ENCODE results near the gene ANKFY1. TPM values are rescaled to one million over a fixed set of nuclear protein-coding genes. Genes with fewer than 3 reads are reported as not detected.

Gene ANKFY1
- total RNA-seq, 1 experiment from 2014 or later = 46.8 TPM

DNA sequence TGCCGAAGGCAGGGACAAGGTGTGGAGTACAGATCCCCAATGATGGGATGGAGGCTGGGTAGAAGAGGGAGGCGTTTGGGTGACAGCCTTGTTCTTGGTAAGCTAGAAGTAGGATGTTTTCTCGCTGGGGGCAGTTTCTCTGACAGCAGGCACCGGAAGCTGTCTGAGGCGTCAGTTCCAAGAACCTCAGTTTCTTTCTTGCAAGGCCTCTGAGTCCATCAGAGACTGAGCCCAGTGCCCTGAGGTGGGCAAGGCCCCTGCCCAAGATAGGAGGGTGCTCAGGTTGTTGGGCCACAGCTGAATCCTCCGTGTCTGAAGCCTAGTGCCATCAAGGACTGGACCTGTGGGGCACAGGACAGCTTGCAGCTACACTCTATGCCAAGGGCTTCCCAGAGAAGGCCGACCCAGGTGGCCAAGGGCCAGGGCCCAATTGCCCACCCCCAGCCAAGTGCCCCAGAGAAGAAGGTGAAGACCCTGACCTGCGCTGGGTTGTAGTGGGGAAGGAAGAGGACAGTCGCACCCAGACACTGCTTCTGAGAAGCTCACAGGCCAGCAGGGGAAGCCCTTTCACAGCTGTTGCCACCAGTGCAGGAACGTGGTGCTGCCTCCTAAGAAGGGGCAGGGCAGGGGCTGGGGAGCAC lies 107.7 kb downstream of the ANKFY1 start:
- no peak overlapping the region for H3K27ac Mint-ChIP-seq
- ATAC-seq = no peak; the same call in 1 of the 2 replicates

DNA sequence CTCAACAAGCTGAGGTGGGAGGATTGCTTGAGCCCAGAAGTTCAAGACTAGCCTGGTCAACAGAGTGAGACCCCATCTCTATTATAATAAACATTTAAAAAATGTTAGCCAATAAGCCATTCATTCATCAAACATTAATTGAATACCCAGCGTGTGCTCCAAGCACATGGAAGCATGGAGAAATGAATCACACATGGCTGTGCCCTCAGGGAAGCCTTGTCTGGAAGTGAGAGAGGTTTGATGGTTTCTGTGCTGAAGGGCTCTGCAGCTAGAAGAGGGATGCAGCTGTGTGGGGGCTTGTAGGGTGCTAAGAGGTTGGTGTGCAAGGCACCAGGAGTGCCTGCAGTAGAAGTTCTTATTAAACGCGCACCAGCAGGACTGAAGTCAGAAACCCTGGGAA lies 109.6 kb downstream of the ANKFY1 start:
- Mint-ChIP-seq H3K4me1 (no peaks in the 10 kb centered on the region), H3K9me3 (no peaks in the 10 kb centered on the region), H3K27ac (no peak overlapping the region), H3K27me3 (ENCODE audit: low read depth) (no peaks in the 10 kb centered on the region), H3K36me3 (no peaks in the 10 kb centered on the region), H3K4me3 (no peak overlapping the region)
- ChIA-PET CTCF (interaction anchor here (0.7 kb wide), 1 partner anchor 200 kb away, joined by 3 read pairs; no protein-coding TSS in a partner anchor), POLR2A (no interaction called here)
- TF ChIP-seq ZNF121 (CRISPR knock-in tag; IDR thresholded peaks at IDR 0.05) (no peak), ZNF317 (CRISPR knock-in tag; IDR thresholded peaks at IDR 0.05; ENCODE audit: borderline replicate concordance, low read depth) (no peak), JAZF1 (CRISPR knock-in tag; IDR thresholded peaks at IDR 0.05) (no peak), ETV6 (CRISPR knock-in tag; IDR thresholded peaks at IDR 0.05) (no peak), FOXJ3 (CRISPR knock-in tag; IDR thresholded peaks at IDR 0.05; ENCODE audit: borderline replicate concordance) (no peak), RELA (CRISPR knock-in tag; IDR thresholded peaks at IDR 0.05; ENCODE audit: borderline replicate concordance) (no peak), CREM (CRISPR knock-in tag; IDR thresholded peaks at IDR 0.05) (no peak), GTF2I (CRISPR knock-in tag; conservative IDR thresholded peaks at IDR 0.05) (no peak), NR1H2 (CRISPR knock-in tag; IDR thresholded peaks at IDR 0.05) (no peak), ZNF416 (CRISPR knock-in tag; IDR thresholded peaks at IDR 0.05) (no peak), ZNF263 (CRISPR knock-in tag; IDR thresholded peaks at IDR 0.05; ENCODE audit: low read depth) (no peak), ESRRA (CRISPR knock-in tag; IDR thresholded peaks at IDR 0.05; ENCODE audit: borderline replicate concordance) (no peak)
- TF ChIP-seq, protein P1, sequence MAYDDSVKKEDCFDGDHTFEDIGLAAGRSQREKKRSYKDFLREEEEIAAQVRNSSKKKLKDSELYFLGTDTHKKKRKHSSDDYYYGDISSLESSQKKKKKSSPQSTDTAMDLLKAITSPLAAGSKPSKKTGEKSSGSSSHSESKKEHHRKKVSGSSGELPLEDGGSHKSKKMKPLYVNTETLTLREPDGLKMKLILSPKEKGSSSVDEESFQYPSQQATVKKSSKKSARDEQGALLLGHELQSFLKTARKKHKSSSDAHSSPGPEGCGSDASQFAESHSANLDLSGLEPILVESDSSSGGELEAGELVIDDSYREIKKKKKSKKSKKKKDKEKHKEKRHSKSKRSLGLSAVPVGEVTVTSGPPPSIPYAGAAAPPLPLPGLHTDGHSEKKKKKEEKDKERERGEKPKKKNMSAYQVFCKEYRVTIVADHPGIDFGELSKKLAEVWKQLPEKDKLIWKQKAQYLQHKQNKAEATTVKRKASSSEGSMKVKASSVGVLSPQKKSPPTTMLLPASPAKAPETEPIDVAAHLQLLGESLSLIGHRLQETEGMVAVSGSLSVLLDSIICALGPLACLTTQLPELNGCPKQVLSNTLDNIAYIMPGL (CRISPR knock-in tag; IDR thresholded peaks at IDR 0.05) = no peak
- TF ChIP-seq, protein P2, sequence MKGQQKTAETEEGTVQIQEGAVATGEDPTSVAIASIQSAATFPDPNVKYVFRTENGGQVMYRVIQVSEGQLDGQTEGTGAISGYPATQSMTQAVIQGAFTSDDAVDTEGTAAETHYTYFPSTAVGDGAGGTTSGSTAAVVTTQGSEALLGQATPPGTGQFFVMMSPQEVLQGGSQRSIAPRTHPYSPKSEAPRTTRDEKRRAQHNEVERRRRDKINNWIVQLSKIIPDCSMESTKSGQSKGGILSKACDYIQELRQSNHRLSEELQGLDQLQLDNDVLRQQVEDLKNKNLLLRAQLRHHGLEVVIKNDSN (CRISPR knock-in tag; IDR thresholded peaks at IDR 0.05) = no peak
- TF ChIP-seq, protein P3, sequence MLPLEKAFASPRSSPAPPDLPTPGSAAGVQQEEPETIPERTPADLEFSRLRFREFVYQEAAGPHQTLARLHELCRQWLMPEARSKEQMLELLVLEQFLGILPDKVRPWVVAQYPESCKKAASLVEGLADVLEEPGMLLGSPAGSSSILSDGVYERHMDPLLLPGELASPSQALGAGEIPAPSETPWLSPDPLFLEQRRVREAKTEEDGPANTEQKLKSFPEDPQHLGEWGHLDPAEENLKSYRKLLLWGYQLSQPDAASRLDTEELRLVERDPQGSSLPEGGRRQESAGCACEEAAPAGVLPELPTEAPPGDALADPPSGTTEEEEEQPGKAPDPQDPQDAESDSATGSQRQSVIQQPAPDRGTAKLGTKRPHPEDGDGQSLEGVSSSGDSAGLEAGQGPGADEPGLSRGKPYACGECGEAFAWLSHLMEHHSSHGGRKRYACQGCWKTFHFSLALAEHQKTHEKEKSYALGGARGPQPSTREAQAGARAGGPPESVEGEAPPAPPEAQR (CRISPR knock-in tag; IDR thresholded peaks at IDR 0.05) = no peak
- no peak for DNase-seq (ENCODE audit: low spot score)
- ATAC-seq = no peak

More for the DNA sequence above, 107.7 kb downstream of the ANKFY1 start:
- no peaks in the 10 kb centered on the region for H3K9me3 Mint-ChIP-seq
- no peaks in the 10 kb centered on the region for H3K36me3 Mint-ChIP-seq
- no peak for TF ChIP-seq TEAD1 (CRISPR knock-in tag; IDR thresholded peaks at IDR 0.05)
- TF ChIP-seq TEAD4 (CRISPR knock-in tag; IDR thresholded peaks at IDR 0.05) = no peak
- TF ChIP-seq MXD4 (CRISPR knock-in tag; IDR thresholded peaks at IDR 0.05; ENCODE audit: borderline replicate concordance) = no peak
- no peak for TF ChIP-seq NR2C2 (CRISPR knock-in tag; IDR thresholded peaks at IDR 0.05)
- TF ChIP-seq, protein P2 (CRISPR knock-in tag; IDR thresholded peaks at IDR 0.05) = no peak
- TF ChIP-seq, protein P4, sequence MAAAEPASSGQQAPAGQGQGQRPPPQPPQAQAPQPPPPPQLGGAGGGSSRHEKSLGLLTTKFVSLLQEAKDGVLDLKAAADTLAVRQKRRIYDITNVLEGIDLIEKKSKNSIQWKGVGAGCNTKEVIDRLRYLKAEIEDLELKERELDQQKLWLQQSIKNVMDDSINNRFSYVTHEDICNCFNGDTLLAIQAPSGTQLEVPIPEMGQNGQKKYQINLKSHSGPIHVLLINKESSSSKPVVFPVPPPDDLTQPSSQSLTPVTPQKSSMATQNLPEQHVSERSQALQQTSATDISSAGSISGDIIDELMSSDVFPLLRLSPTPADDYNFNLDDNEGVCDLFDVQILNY (CRISPR knock-in tag; IDR thresholded peaks at IDR 0.05) = no peak
- ChIA-PET CTCF (interaction anchor here (0.6 to 2.5 kb wide), 17 partner anchors 10 to 265 kb away, joined by 3 to 14 read pairs (median 4); partner anchors contain the start of genes CYB5D2 and ZZEF1), POLR2A (interaction anchor here (0.5 to 2.8 kb wide), 3 partner anchors 13 to 118 kb away, joined by 3 to 10 read pairs (median 4); partner anchors contain the start of genes CYB5D2 and ZZEF1)
- no peaks in the 10 kb centered on the region for H3K27me3 Mint-ChIP-seq (ENCODE audit: low read depth)
- H3K4me1 Mint-ChIP-seq = 0 out of 2 replicates have a peak, but pooled peaks cover under 1% of the 10 kb centered on the region
- DNase-seq (ENCODE audit: low spot score) = no peak
- H3K4me3 Mint-ChIP-seq = no peak overlapping the region
